GM19099 (cell line): ENCODE measurements around the gene BCL11A.

Source experiments
- POLR2A ChIP-seq: IDR thresholded peaks from 3 replicates; pipeline ENCODE4 v1.6.1; 2011; ENCODE audit warnings: low read depth; ENCODE audit not compliant: insufficient read length; ENCODE audit errors: extremely low read depth

Gene BCL11A

DNA sequence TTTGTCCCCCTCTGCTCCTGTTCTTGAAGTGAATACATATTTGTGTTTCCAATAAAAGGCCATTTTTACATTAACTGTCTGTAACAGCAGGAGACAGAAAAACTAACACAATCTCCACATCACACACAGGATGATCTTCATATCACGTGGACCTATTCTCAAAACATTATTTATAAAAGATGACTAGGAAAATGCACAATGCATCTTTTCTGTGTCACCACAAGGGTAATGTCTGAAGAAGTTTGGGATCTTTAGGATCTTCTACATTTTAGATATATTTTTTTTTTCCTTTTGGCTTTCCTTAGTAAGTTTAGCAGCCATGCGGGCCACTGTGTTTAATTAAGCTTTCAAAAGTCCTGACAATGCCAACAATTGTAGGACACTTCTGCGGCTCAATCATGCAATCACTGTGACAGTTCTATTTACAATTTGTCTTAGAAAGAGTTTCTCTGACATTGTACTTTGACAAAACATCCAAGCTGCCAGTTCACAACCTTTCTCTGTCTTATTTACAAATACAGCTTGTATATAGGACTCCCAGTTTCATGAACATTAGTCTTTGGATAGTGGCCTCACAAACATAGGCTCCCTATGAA lies 12.3 kb downstream of the BCL11A start:
- no peak for TF ChIP-seq POLR2A

DNA sequence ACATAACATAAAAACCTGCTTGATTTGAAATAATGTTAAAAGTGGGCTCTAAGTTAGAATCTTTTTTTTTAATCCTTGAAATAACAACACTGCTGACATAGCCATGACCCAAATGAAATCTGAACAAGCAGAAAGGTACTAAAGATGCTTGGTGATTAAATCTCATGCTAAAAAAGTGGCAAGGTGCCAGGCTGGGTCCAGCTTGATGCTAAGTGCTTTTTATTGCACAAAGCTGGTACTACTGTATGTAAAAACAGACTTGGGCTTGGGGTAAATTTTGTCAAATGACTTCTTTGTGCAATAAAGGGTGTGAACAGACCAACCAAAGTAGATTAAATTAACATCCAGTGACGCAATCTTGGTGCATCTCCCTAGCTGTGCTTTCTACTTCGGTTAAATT lies 13.4 kb downstream of the BCL11A start:
- TF ChIP-seq POLR2A: no peak

DNA sequence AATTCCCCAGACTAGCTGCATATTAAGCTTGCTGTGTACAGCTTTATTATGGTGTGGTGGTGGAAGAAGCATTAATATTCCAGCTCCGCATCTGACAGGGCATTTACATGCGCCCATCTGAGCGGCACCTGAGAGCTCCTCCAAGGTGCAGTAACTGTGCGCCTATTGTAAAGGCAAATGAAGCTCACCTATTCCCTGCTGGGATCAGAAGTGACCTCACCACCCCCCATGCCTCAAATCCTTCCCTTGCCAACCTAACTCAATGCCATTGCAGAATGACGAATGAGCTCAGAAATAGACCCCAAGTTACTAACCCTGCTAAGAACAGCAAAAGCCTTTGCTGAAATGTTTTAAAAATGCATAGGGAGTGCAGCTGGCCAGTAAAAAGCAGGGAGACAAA lies 14.3 kb downstream of the BCL11A start:
- no peak for TF ChIP-seq POLR2A

DNA sequence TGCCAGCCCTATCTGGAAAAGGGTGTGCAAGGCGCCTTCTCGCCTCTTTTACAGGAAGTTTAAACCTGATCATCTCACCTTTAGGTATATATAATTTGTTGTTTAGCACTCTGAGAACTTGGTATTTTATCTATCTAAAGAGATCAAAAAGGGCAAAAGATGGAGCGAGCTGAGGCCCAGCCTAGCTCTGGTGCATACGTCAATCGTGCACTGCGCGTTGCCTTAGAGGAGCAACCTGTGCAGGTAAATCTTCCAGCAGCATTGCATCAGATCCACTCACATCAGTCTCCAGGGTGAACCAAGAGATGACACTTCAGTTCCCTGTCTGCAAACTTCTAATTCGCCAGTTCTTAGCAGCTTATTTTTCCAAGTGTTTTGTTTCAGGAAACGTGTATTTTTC lies 15.4 kb downstream of the BCL11A start:
- TF ChIP-seq POLR2A: no peak

DNA sequence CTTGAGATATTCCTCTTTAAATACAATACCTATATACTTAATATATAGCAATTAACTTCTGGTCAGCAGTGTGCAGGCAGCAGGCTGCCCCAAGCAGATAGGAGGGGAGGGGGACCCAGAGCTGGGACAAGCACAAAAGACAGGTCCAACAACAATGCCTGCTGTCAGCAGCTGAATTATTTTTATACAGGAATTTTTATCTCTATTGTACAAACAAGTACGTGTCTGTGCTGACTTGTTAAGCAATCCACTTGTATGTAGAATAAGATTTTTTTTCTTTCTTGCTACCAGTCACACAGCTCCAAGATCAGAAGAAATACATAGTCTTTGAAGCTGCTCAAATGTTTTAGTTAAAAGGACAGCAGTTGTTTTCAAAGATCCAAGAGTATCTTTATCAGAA lies 16.7 kb downstream of the BCL11A start:
- no peak for TF ChIP-seq POLR2A

DNA sequence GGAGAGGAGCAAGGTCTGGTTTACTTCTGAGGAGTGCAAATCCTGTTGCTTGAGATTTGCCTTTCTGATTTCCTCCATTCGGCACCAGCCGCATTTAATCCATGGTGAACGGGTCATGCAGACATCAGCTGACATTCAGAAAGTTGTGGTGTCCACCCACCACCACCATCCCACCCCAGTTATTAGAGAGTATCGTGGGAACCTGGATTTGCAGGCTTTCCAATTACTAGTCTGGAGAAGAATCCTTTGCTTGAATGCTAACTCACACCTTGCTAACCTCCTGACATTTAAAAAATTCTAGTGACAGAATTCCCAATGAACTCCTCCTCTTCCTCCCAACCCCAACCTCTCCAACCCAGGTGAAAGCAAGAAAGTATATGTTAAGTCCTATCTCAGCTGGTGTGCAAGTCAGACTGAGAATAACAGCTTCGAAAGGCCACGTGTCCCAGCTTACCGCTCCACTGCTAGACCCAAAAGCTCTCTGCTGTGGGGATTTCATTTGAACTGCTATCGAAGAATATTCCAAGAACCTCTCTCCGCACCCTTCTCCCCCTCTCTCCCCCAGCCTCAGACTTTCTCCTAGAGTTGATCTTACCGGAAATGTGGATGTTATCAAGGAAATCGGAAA lies 17.7 kb downstream of the BCL11A start:
- no peak for TF ChIP-seq POLR2A

DNA sequence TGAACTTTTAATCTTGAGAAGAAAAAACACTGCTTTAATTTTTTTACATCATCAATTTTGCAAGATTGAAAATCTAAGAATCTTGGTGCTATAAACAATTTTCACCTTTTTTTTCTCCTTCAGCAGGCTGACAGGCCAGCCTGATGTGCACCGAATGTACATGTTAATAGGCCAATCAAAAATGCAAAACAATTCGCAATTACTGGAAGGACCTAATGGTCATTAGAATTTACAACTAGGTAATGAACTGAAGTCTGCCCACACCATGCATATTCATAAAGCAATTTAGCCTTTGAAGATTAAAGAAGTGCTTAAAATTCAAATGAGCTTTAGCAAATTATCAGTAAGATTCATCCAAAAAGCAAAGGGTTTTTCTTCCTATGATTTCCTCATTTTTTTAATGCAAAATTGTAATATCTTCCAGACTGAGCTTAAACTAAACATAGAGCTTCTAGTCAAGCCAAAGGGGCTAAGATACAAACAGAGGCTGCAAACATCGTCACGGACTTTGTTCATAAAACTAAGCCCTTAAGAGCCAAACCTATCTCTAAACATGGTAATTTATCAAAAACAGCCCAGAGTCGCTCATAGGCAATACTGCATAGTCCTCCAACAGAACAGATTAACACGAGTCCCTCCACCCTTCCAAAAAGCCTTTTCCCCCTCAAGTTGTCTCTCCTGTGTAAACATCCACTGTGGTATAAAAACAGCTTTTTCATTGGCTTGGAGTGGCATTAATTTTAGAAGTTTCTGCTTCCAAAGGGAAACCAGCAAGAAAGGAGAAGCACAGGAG lies 18.4 kb downstream of the BCL11A start:
- no peak for TF ChIP-seq POLR2A

DNA sequence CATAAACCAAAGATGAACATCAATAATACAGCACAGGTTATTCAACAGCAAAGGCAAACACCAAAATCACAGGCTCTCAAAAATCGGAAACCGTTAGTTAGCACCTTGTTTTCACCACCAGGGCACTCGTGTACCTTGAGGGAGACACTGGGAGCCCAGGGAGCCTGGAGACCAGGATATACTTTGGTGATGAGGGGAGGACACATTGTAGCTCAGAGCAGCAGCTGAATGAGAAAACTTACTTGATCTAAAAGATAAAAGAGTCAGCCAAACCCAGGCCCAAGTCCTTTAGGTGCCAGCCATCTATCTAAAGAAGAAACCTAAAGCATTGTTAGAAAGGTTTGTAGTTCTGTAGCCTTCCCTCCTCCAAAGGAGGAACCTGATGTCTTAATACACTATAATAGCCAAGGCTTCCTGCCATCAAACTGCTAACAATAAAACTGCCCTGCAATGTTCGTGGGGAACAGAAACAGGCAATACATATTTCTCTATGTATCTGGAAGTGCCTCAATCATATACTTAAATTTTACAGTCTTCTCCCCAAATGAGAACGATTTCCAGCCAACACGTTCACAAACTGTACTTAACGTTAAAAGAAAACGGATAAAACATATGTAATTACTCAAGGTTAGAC lies 19.3 kb downstream of the BCL11A start:
- no peak for TF ChIP-seq POLR2A

DNA sequence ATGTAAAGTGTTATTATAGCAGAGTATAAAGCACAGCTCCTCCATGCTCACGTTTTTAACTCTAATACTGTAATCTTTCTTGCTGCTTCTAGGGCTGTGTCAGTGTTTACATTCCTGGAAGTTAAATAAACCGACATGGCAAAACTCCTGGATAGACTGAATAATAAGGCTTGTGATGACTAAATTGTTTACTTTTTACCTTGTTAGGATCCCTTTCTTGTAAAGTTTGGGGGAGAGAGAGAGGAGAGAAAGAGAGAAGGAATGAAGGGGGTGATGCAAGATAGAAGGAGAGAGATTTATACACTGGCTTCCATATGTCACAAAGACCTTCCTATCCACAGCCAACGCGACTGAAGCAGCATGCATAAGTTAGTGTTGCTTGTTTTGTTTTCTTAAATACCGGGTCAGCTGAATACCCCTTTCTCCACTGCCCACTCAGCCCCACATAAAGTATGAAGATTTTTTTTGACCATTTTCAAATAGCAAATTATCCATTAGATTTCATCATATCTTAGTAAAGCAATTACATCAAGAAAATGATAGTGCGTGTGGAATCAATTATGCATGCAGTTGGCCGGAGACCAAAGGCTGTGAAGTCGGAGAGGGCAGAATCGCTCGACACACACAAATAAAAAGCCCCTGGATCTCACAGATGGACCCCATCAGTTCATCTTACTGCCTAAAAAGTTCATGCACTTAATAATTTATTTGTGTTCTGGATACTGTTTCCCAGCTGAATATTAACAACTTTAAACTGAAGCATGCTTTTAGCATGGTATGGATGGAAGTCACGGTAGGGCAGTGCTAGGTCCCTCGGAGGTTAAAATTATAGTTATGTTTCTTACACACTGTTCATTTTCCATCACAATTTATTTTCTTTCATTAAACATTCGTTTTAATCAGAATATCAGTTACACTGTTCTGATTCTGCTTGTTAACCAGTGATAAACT lies 20.1 kb downstream of the BCL11A start:
- no peak for TF ChIP-seq POLR2A

DNA sequence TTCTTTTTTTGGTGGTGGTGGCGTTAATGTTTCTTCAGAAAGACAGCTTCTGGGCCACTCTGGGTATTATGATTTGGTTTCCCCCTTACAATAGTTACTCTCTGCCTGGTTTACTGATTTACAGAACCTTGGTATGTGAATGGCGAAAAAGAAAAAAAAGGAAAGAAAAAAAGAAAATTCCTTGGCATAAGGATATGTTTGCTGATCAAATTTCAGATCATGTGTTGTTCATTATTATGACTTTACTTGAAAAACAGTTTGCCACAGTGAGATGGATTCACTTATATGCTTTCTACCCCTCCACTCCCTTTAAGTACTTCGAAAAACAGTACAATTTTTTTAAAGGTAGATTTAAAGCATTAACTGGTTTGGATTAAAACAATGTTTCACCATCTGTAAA lies 21.0 kb downstream of the BCL11A start:
- TF ChIP-seq POLR2A: no peak

DNA sequence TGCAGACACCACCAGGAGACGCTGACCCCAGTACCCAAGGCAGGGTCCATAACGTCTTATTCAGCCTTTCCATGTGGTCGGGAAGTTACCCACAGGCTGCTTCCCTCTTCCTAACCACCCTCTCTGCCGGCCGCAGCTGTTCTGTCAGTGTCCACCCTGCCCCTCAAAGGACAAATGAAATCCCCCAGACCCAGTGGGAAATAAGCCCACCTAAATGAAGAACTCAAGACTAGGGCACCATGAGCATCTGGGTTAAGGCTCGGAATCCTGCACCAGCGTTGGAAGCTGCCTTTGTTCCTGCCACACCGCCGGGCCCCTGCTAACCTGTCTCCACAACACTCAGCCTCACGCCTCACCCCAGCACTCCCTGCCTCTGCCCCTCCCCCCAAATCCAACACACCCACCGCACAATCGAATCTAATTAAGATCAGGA lies 21.7 kb downstream of the BCL11A start:
- TF ChIP-seq POLR2A: no peak

DNA sequence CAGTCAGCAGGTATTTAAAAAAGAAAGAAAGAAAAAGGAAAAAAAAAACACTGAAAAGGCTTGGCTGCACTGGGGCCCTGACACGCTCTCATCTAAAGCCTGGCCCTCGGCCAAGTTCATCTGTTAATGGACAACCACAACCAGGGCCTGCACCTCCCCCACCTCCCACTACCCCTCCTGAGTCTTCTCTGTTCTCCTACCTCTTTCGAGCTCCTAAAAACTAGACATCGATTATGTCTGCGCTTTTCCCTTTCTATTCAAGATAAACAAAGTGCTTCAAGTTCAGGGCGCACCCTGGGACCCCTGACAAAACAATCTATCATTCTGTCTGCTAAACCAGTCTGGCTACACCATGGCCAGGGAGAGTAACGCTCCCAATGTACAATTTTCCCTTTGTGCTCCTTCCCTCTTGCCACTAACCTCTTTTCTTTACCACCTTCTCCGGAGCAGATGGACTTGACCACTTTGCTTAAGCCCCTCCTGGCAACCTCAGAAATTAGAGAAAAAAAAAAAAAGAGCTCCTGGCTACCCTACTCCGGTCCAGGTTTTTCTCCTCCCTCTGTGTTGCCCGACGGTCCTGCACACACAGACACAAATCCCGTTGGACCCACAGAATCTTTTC lies 22.7 kb downstream of the BCL11A start:
- no peak for TF ChIP-seq POLR2A

DNA sequence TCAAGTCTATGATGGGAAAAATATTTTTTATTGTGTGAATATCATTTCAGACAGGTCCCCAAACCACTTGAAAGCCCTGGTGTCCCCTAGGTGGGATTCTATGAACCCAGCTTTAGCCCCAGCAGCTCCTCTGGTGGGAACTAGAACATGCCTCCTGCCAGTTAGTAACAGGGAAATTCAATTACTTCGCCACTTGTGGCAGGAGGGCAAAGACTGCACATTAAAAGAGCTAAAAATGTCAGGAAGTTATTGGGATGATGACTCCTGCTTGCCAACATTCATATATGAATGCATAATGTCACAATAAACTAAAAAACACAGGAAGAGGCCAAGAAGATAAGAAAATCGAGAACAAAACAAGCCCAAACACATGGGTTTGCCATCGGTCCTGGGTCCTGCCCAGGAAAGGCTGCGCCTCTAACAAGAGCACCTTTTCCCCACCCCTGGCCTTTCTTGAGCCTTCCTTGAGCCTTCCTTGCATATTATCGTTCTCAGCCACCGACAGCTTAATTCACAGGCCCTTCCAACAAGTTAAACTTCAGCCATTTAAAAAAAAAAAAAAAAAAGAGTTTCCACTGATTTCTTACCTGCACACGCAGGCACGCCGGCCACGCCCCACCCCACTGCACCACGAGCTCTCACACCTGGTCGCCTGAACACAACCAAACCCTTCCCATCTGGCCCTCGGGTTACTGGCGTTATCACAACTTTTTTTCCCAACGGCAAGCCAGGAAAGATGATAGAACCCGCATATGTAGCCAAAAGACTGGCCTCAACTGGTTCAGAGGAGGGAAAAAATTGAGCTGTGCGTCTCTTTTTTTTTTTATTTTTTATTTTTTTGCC lies 23.4 kb downstream of the BCL11A start:
- TF ChIP-seq POLR2A: no peak
